Psoas muscle (tissue), 8 donors: ENCODE data around the gene CADM2. TPM values are rescaled to one million over a fixed set of nuclear protein-coding genes. Genes with fewer than 3 reads are reported as not detected.

Source experiments
- ATAC-seq, 4 donors: fragments of 200-7000 bp; cut with Tn5 transposase; one replicate each; pipeline ENCODE4 v1.9.1; 2020; ENCODE audit warnings: moderate library complexity in 3 of 4, mild to moderate bottlenecking in 2 of 4
- DNase-seq, 2 donors: peaks; one replicate each; pipeline ENCODE4 v3.0.0-alpha.2; 2020
- H3K27ac ChIP-seq: fragments of 200-600 bp; one replicate; pipeline ENCODE4 v1.8.0; 2022
- H3K27me3 ChIP-seq, 3 donors: fragments of 200-600 bp in 1 of 3; one replicate each; pipeline versions ENCODE4 v1.6.1 to v1.8.0; 2013 to 2022; ENCODE audit warnings: low read length in 2 of 3, mild to moderate bottlenecking in 2 of 3, moderate library complexity in 1 of 3; ENCODE audit not compliant: insufficient read depth in 3 of 3
- H3K36me3 ChIP-seq, 2 donors: fragments of 200-600 bp in 1 of 2; one replicate each; pipeline versions ENCODE4 v1.6.1 to v1.8.0; 2013 to 2022; ENCODE audit warnings: low read depth in 1 of 2, mild to moderate bottlenecking in 1 of 2, moderate library complexity in 1 of 2; ENCODE audit not compliant: insufficient read depth in 1 of 2
- H3K4me1 ChIP-seq: fragments of 200-600 bp; one replicate; pipeline ENCODE4 v1.8.0; 2022
- H3K4me3 ChIP-seq: fragments of 200-600 bp; one replicate; pipeline ENCODE4 v1.8.0; 2022; ENCODE audit warnings: mild to moderate bottlenecking
- H3K9me3 ChIP-seq: fragments of 200-600 bp; one replicate; pipeline ENCODE4 v1.8.0; 2022
- WGBS, 3 donors: extraction: QIAGEN DNeasy Blood & Tissue Kit; methylation state at CpG; one replicate each; pipeline versions ENCODE4 v1.1.6 to v1.1.7; 2013; 5-methylcytosine and 5-hydroxymethylcytosine counted together
- intact Hi-C, 2 donors: fragments of 100-400 bp; cut with DNase I; formaldehyde crosslinking; loops; one replicate each; pipeline versions ENCODE4 v1.11.0 to v1.14.2; 2022
- polyA plus RNA-seq, 3 donors: library from polyadenylated mRNA; stranded (reverse); fragments of 200-250 nt; gene quantifications; one replicate each; pipeline ENCODE4 v1.2.3, GENCODE V29; 2013
- total RNA-seq, 4 donors: library from RNA; stranded (reverse); fragmentation: NEBNext Ultra II Directional in 2 of 4; extraction: Animal tissue kit (Norgen Biotek cat#: 25700) in 2 of 4; gene quantifications; one replicate each; pipeline versions ENCODE4 v1.2.1 to v1.2.4, GENCODE V29; 2021 to 2023
- TF ChIP-seq, protein P1 (sequence below): fragments of 200-600 bp; IDR thresholded peaks from one replicate; pipeline ENCODE4 v1.8.0; 2022; ENCODE audit warnings: antibody characterized with exemption
- donor health status: healthy with polysubstance abuse.
- donor health status: DM: no; HTN: no; CAD: no; lungs with moderate emphysema.
- donor health status: Bipolar disorder and iron deficiency.
- donor health status: healthy.
- donor health status: DM: yes; HTN: yes; CAD: no.
- donor health status: DM: no; HTN: no; CAD: no.
- donor health status: DM: no; HTN: no; CAD: no.
- donor health status: DM: yes; HTN: yes; CAD: no.

Gene CADM2
- total and polyA plus RNA-seq, 7 donors: 3.6 to 15.7 (median 6.3) TPM

DNA sequence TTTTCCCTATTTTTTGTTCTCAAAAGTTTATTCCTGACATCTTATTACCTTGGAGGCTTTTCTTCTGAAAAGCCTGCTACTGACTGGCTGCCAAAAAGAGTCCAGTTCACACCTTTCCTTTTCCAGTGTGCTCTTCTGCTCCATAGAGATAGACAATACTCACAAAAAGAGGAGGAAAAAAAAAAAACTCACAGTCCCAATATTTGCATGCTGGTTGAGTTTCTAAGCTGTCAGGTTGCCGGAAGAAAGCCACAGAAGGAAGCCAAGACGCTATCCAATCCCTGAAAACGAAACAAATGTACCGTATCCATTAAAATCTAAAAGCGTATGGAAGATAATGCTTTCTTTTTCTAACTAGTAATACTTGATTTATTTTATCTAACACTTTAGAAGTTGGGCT is 299.5 kb downstream of the CADM2 start:
- Histone ChIP-seq H3K27me3 (no peaks in the 10 kb centered on the region), H3K4me1 (no peaks in the 10 kb centered on the region), H3K4me3 (no peak overlapping the region), H3K9me3 (no peaks in the 10 kb centered on the region), H3K36me3 (no peaks in the 10 kb centered on the region), H3K27ac (no peak overlapping the region)
- TF ChIP-seq, protein P1, sequence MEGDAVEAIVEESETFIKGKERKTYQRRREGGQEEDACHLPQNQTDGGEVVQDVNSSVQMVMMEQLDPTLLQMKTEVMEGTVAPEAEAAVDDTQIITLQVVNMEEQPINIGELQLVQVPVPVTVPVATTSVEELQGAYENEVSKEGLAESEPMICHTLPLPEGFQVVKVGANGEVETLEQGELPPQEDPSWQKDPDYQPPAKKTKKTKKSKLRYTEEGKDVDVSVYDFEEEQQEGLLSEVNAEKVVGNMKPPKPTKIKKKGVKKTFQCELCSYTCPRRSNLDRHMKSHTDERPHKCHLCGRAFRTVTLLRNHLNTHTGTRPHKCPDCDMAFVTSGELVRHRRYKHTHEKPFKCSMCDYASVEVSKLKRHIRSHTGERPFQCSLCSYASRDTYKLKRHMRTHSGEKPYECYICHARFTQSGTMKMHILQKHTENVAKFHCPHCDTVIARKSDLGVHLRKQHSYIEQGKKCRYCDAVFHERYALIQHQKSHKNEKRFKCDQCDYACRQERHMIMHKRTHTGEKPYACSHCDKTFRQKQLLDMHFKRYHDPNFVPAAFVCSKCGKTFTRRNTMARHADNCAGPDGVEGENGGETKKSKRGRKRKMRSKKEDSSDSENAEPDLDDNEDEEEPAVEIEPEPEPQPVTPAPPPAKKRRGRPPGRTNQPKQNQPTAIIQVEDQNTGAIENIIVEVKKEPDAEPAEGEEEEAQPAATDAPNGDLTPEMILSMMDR: no peak
- ATAC-seq: no peak
- intact Hi-C loops: no loop called here
- 78 to 91% (median 84%) methylated on average over 5 of the region's 5 CpGs for WGBS, 3 donors
- no peak for DNase-seq

- no peak for ATAC-seq
- TF ChIP-seq, protein P1: no peak
- Histone ChIP-seq H3K36me3 (no peaks in the 10 kb centered on the region), H3K9me3 (no peaks in the 10 kb centered on the region), H3K27me3 (no peaks in the 10 kb centered on the region), H3K4me3 (no peak overlapping the region), H3K4me1 (no peaks in the 10 kb centered on the region), H3K27ac (no peak overlapping the region)
- intact Hi-C loops: no loop called here
- DNase-seq: no peak
- WGBS, 3 donors: 87 to 93% (median 89%) methylated on average over 2 of the region's 2 CpGs
These were observed 300.0 kb downstream of the CADM2 start for GRCh38 chr3:85258819-85259218.

DNA sequence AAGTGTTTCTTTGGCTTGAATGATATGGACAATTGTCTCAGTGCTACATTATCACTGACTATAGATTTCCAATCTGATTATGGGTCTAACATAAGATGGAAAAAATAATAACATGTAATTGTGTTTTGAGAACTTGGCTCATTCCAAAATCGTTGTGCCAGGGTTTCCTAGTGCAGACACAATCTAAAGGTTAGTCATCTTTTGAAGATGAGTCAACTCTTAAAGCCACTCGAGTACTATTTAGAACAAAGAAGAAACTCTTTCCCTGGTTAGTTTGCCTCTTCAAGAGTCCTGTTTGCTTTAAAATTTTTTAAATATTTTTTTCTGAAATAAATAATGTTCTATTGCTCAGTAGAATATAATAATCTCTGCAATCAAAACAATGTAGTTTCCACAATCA is 301.0 kb downstream of the CADM2 start:
- WGBS, 3 donors: 24 to 43% (median 29%) methylated on average over 2 of the region's 2 CpGs
- no peak for ATAC-seq
- intact Hi-C loops: no loop called here

DNA sequence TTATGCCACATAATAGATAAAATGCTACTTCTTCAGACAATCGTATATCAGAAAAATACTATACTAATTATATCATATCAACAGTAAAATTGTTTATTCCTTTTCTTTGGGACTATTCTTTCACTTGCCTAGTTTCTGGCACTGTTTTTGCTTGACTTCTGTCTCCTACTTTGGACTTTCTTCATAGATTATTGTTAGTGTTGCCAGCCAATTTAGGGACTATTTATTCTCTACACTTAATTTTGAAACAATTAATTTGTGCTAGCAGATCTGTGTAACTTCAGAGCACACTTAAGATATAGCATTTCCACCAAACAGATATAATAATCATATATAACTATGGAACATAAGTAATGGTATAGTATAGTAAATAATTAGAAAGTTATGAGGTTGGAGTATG is 305.6 kb downstream of the CADM2 start:
- TF ChIP-seq, protein P1: no peak
- Histone ChIP-seq H3K27me3 (no peaks in the 10 kb centered on the region), H3K27ac (no peak overlapping the region), H3K36me3 (no peaks in the 10 kb centered on the region), H3K4me1 (no peaks in the 10 kb centered on the region), H3K4me3 (no peak overlapping the region), H3K9me3 (no peaks in the 10 kb centered on the region)
- ATAC-seq (no peak), DNase-seq (no peak)
- 71 to 77% (median 73%) methylated on average over 1 of the region's 1 CpG for WGBS, 3 donors
- intact Hi-C loops: no loop called here

More for the DNA sequence above, 301.0 kb downstream of the CADM2 start:
- no peaks in the 10 kb centered on the region for H3K9me3 ChIP-seq
- H3K36me3 ChIP-seq: no peaks in the 10 kb centered on the region
- no peaks in the 10 kb centered on the region for H3K27me3 ChIP-seq
- H3K27ac ChIP-seq: no peak overlapping the region
- TF ChIP-seq, protein P1: no peak
- no peaks in the 10 kb centered on the region for H3K4me1 ChIP-seq
- no peak overlapping the region for H3K4me3 ChIP-seq
- no peak for DNase-seq

- Histone ChIP-seq H3K4me1 (no peaks in the 10 kb centered on the region), H3K9me3 (no peaks in the 10 kb centered on the region), H3K36me3 (no peaks in the 10 kb centered on the region), H3K27me3 (no peaks in the 10 kb centered on the region), H3K27ac (no peak overlapping the region), H3K4me3 (no peak overlapping the region)
- TF ChIP-seq, protein P1: no peak
- DNase-seq (no peak), ATAC-seq (no peak)
- intact Hi-C loops: no loop called here
- 61 to 63% (median 62%) methylated on average over 1 of the region's 1 CpG for WGBS, 3 donors
These were observed 311.7 kb downstream of the CADM2 start for GRCh38 chr3:85270488-85270887.
